Inflammatory macrophage treated with lipopolysaccharide for 4 hours (primary cell): Measurements from ENCODE around the gene SENP6.
"Not testable (repeated sequence)": the region's sequence is repeated elsewhere in the genome, so short reads cannot be mapped to it uniquely, and the experiment has no call there.

Experiments
- DNase-seq: peaks from one replicate; pipeline ENCODE4 v3.0.0-alpha.2; 2020

Gene SENP6

GRCh38 chr6:75609639-75610590 lies 8.2 kb downstream of the SENP6 start:
- peak; percentile 37 for DNase-seq

DNA sequence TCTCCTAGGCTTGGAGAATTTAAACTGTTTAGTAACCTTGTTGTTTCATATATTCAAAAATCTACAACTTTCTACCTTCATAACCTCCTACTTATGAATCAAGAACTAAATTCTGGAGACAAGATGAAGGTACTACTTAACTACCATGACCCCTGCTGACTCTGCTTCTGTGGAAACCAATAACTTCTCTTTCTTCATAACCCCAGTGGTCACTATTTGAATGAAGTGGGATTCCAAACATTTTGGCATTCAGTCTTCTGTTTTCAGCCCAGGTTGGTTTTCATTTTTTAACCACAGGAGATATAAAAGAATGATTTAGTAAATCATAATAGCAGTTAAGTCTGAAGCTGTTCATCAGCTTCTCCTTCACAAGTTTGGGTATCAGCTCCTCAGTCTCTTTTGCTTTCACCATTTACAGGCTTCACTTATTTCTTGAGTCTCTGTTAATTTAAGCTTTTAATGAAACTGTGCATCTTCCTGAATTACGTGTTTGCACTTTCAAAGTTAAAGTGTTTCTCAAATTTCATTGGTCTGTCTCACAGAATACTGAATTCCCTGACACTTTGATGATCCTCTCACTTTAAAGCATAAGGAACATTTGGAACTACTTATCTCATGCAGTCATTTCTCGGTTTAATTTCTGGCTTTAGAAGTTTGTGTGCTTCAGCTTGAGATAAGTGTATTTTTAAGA lies 9.5 kb downstream of the SENP6 start:
- no peak for DNase-seq

DNA sequence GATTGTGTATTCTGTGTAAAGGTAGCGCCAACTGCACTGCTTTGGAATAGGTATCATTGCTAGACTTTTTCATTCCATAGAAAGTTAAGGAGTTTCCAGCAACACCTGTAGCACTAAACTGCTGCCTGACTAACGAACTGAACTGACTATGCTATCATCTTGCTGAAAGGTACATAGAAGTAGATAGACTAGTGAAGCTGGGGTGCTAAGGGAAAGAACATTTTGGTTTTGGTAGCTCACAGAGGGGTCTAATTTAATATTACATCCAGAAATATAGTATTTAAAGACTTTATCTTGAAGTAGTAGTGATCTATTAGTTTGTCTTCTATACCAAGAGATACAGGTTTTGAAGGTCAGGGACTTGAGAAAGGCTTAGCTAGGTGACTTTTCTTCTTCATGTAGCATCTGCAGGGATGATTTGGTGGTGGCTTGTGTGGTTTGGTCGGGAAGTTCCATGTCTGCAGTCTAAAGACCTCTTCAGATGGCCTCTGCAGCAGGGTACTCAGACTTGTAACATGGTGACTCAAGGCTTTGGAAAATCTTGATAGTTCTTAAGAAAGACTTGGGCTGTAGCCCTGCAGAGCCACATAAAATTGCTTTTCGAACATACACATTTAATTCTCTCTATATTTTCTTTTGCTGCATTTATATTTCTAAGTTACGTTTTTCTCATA lies 10.2 kb downstream of the SENP6 start:
- peak; percentile 14 for DNase-seq

GRCh38 chr6:75612434-75612833 lies 10.8 kb downstream of the SENP6 start:
- peak; percentile 58 for DNase-seq

GRCh38 chr6:75613056-75613501 lies 11.4 kb downstream of the SENP6 start:
- DNase-seq = peak; percentile 18

DNA sequence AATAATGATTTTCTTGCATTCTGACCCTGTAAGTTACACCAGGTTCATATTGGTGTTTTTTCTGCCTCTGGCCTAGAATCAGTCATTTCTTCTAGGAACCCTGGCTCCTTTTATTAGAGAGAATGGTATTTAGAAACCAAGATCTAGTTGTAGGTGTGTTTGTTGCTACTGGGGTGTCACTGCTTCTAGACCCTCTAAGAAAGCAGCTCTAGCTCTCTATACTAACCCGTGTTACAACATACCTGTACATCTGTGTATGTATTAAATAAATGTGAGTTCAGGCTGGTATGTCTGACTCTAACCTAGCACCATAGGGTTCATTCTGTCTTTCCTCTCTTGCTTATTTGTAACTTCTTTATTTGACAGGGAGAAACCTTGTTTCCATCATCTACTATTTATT lies 16.8 kb downstream of the SENP6 start:
- no peak for DNase-seq

DNA sequence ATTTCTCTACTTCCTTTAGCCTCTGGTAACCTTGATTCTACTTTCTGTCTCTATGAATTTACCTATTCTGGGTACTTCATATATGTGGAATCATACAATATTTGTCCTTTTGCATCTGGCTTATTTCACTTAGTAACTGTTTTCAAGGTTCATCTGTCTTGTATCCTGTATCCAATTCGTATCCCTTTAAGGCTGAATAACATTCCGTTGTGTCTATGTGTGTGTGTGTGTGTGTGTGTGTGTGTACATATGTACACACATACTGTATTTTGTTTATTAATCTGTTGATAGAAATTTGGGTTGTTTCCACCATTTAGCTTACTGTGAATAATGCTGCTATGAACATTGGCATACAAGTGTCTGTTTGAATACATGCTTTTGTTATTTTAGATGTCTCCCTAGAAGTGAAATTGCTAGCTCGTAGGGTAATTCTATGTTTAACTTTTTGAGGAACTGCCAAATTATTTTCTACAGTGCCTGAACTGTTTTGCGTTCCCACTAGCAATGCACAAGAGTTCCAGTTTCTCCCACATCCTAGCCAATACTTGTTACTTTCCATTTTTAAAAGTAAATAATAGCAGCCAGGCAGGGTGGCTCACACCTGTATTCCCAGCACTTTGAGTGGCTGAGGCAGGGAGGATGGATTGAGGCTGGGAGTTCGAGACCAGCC lies 17.7 kb downstream of the SENP6 start:
- peak; percentile 19 for DNase-seq

- DNase-seq = no peak
Measured at GRCh38 chr6:75620381-75621304, 19.0 kb downstream of the SENP6 start.

- DNase-seq = no peak
Measured at GRCh38 chr6:75621846-75622245, 20.2 kb downstream of the SENP6 start.

DNA sequence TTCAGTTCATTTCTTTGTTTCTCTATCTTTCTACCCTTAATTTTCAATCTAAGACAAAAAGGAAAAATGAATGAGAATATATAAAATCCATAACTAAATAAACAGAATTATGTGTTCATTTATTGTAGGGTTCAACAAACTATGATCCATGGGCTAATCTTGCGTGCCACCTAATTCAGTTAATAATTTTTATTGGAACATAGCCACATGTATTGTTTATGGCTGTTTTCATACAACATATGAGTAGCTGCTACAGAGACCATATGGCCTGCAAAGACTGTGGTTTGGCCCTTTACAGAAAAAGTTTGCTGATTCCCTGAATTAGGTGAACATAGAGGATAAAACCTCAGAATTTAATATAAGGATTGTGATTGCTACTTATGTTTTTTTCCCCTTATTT lies 21.8 kb downstream of the SENP6 start:
- DNase-seq = no peak

- DNase-seq = no peak
Measured at GRCh38 chr6:75624335-75624734, 22.7 kb downstream of the SENP6 start.

DNA sequence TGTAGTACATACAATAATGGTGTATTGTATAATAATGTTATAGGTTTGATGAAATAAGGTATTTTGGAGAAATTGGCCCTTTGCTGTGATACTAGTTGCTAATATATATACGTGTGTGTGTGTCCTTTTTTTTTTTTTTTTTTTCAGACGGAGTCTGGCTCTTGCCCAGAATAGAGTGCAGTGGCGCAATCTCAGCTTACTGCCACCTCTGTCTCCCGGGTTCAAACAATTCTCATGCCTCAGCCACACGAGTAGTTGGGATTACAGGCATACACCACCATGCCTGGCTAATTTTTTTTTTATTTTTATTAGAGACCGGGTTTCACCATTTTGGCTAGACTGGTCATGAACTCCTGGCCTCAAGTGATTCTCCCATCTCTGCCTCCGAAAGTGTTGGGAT lies 23.3 kb downstream of the SENP6 start:
- no peak for DNase-seq

DNA sequence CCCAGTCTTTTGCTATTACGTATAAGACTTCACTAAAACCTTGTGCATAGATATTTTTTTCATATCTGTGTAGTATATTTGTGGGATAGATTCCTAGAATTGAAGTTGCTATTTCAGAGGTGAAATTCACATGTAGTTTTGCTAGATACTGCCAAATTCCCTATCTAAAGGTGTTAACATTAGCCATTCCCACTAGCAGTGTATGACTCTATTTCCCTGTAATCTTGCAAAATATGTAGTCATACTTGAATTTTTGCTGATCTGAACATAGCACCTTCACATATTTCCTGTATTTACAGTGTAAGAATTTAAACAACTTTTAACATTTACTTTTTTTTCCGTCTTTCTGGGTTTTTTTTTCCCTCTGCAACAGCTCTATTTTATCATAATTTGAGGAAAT lies 24.9 kb downstream of the SENP6 start:
- DNase-seq = no peak

- not testable (repeated sequence) for DNase-seq
Measured at GRCh38 chr6:75627708-75628107, 26.0 kb downstream of the SENP6 start.

- no peak for DNase-seq
Measured at GRCh38 chr6:75631859-75632635, 30.4 kb downstream of the SENP6 start.

GRCh38 chr6:75633045-75633444 lies 31.4 kb downstream of the SENP6 start:
- DNase-seq = no peak

DNA sequence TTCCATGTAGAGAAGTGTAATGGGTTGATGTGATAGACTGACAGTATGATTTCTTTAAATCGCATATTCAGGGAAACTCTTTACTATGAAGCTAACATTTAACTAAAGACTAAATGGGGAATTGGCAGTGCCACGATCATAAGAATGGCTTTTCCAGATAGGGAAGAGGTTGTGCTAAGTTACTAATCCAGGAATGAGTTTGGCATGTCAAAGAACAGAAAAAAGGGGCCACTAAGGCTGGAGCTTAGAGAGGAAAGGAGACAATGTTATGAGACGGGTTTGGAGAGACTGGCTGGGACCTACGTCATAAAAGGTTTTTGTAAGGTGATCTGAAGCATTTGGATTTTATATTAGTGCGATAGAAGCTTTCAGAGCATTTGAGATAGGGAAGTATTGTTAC lies 40.6 kb downstream of the SENP6 start:
- no peak for DNase-seq

GRCh38 chr6:75643173-75643572 lies 41.5 kb downstream of the SENP6 start:
- DNase-seq = no peak

DNA sequence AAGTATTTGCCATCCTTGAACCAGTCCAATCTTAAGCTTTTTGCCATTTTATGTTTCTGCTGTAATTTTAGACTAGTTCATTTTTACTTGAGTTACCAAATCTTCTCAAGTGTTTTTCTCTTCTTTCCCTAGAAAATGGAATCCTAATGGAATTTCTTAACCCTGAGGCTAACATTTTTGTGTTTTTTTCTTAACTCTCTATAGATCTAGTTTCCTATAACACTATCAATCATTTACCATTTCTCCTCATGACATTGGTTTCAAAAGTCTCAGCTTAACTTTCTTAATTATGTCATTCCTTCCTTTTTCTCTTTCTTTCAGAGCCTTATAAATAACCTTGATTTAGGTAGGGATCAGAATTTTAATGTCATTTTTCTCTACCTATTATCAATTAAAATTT lies 54.8 kb downstream of the SENP6 start:
- no peak for DNase-seq

GRCh38 chr6:75657327-75657726 lies 55.6 kb downstream of the SENP6 start:
- DNase-seq = no peak

GRCh38 chr6:75666592-75666991 lies 64.9 kb downstream of the SENP6 start:
- DNase-seq = no peak
